ENCODE data around the gene ACOT9. TPM values are rescaled to one million over a fixed set of nuclear protein-coding genes. Genes with fewer than 3 reads are reported as not detected.

ACOT9 gene
- total RNA-seq, 6 donors from 2014 or later, result 40.3 to 54.5 (median 45.1) TPM

GRCh38 chrX:23788521-23788920, 45.4 kb upstream of the ACOT9 start:
- ATAC-seq (ENCODE audit: low FRiP score in 2 of 2) (no peak), DNase-seq (no peak)
- H3K27ac ChIP-seq, result peak overlapping the region in 3 of 4 donors; percentile 32 to 53 (median 52)
- peaks cover 0 to 10% (median 0%) of the 10 kb centered on the region in 4 donors for H3K36me3 ChIP-seq
- no peaks in the 10 kb centered on the region for H3K27me3 ChIP-seq
- H3K4me3 ChIP-seq, result no peak overlapping the region
- TF ChIP-seq POLR2A (IDR thresholded peaks at IDR 0.05) (no peak), EP300 (IDR thresholded peaks at IDR 0.05) (no peak), CTCF (IDR thresholded peaks at IDR 0.05) (no peak), POLR2AphosphoS5 (IDR thresholded peaks at IDR 0.05) (no peak)
- H3K4me1 ChIP-seq, result peaks cover 0 to 11% (median 0%) of the 10 kb centered on the region in 4 donors
- H3K9me3 ChIP-seq, result no peaks in the 10 kb centered on the region

- DNase-seq (no peak), ATAC-seq (ENCODE audit: low FRiP score in 2 of 2) (no peak)
- Histone ChIP-seq H3K4me1 (peaks cover 0 to 4% (median 0%) of the 10 kb centered on the region in 4 donors), H3K4me3 (no peak overlapping the region), H3K27ac (peak overlapping the region; percentile 15 to 53 (median 48)), H3K27me3 (no peaks in the 10 kb centered on the region), H3K36me3 (peaks cover 0 to 10% (median 0%) of the 10 kb centered on the region in 4 donors), H3K9me3 (no peaks in the 10 kb centered on the region)
- WGBS, 2 donors, result 83 to 94% methylated on average over 2 of the region's 2 CpGs
- no peak for TF ChIP-seq CTCF (IDR thresholded peaks at IDR 0.05)
- no peak for TF ChIP-seq EP300 (IDR thresholded peaks at IDR 0.05)
Measured at GRCh38 chrX:23787745-23788118, 44.7 kb upstream of the ACOT9 start.

DNA sequence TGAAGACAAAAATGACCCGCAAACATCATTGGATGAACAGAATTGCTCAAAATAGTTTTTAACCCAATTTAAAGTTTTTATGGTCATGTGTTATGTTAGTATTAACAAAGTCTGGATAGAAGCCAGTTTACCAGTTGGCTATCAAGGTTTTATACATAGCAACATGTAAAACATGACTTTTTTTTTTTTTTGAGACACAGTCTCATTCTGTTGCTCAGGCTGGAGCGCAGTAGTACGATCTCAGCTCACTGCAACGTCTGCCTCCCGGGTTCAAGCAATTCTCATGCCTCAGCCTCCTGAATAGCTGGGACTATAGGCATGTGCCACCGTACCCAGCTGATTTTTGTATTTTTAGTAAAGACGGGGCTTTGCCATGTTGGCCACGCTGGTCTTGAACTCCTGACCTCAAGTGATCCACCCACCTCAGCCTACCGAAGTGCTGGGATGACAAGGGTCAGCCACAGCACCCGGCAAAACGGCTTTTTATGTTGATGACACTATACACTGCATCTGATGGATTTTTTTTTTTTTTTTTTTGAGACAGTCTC, 43.3 kb upstream of the ACOT9 start:
- Histone ChIP-seq H3K4me1 (peaks cover 0 to 7% (median 0%) of the 10 kb centered on the region in 4 donors), H3K27ac (peak overlapping the region; percentile 13 to 97 (median 92)), H3K27me3 (no peaks in the 10 kb centered on the region), H3K9me3 (no peaks in the 10 kb centered on the region), H3K4me3 (peak overlapping the region in 1 of 4 donors; percentile 64), H3K36me3 (peaks cover 0 to 10% (median 0%) of the 10 kb centered on the region in 4 donors)
- WGBS, 2 donors, result 71 to 84% methylated on average over 11 of the region's 11 CpGs
- ATAC-seq (ENCODE audit: low FRiP score in 2 of 2) (no peak), DNase-seq (peak in 1 of 2 donors; percentile 51)
- TF ChIP-seq POLR2AphosphoS5 (IDR thresholded peaks at IDR 0.05) (peak in 1 of 2 donors; percentile 33), POLR2A (IDR thresholded peaks at IDR 0.05) (peak in 3 of 4 donors; percentile 31 to 52 (median 38)), CTCF (IDR thresholded peaks at IDR 0.05) (no peak)

- no peak for TF ChIP-seq CTCF (IDR thresholded peaks at IDR 0.05)
- TF ChIP-seq POLR2AphosphoS5 (IDR thresholded peaks at IDR 0.05), result peak in 1 of 2 donors; percentile 56
- Histone ChIP-seq H3K9me3 (no peaks in the 10 kb centered on the region), H3K27me3 (no peaks in the 10 kb centered on the region), H3K27ac (peak overlapping the region; percentile 91 to 97 (median 94)), H3K4me3 (peak overlapping the region in 3 of 4 donors; percentile 50 to 64 (median 63)), H3K4me1 (peaks cover 0 to 7% (median 0%) of the 10 kb centered on the region in 4 donors), H3K36me3 (peaks cover 0 to 10% (median 0%) of the 10 kb centered on the region in 4 donors)
- ATAC-seq (ENCODE audit: low FRiP score in 2 of 2) (no peak), DNase-seq (no peak)
- WGBS, 2 donors, result 53 to 56% methylated on average over 1 to 2 of the region's 2 CpGs
Measured at GRCh38 chrX:23785580-23785979, 42.5 kb upstream of the ACOT9 start.
